ENCODE measurements around the gene QSER1.

DNA sequence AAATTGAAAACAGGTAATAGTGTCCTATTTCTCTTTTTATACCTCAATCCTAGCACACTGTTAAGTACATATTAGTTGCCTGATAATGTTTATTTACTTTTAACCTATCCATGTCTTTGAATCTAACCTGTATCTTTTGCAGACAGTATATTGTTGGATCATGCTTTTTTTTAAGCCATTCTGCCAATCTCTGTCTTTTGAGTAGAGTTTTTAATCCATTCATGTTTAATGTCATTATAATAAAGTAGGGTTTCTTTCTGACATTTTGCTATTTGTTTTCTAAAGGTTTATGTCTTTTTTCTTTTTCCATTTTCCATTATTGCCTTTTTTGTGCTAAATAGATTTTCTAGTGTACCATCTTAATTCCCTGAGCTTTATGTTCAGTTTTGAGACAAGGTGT is 99.3 kb downstream of the QSER1 start:
- no peak for TF ChIP-seq EZH2phosphoT487 (IDR thresholded peaks at IDR 0.05; ENCODE audit: borderline replicate concordance, low read length)
- TF ChIP-seq, protein P1, sequence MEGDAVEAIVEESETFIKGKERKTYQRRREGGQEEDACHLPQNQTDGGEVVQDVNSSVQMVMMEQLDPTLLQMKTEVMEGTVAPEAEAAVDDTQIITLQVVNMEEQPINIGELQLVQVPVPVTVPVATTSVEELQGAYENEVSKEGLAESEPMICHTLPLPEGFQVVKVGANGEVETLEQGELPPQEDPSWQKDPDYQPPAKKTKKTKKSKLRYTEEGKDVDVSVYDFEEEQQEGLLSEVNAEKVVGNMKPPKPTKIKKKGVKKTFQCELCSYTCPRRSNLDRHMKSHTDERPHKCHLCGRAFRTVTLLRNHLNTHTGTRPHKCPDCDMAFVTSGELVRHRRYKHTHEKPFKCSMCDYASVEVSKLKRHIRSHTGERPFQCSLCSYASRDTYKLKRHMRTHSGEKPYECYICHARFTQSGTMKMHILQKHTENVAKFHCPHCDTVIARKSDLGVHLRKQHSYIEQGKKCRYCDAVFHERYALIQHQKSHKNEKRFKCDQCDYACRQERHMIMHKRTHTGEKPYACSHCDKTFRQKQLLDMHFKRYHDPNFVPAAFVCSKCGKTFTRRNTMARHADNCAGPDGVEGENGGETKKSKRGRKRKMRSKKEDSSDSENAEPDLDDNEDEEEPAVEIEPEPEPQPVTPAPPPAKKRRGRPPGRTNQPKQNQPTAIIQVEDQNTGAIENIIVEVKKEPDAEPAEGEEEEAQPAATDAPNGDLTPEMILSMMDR (IDR thresholded peaks at IDR 0.05; ENCODE audit: low read depth, low read length, poor library complexity, severe bottlenecking), result no peak
